ENCODE results near the gene SCD5. TPM values are rescaled to one million over a fixed set of nuclear protein-coding genes. Genes with fewer than 3 reads are reported as not detected.
A peak's percentile ranks its signal among the peaks of the same experiment; 100 is the strongest.

Gene SCD5
- total RNA-seq, 1 donor = 6.9 TPM

DNA sequence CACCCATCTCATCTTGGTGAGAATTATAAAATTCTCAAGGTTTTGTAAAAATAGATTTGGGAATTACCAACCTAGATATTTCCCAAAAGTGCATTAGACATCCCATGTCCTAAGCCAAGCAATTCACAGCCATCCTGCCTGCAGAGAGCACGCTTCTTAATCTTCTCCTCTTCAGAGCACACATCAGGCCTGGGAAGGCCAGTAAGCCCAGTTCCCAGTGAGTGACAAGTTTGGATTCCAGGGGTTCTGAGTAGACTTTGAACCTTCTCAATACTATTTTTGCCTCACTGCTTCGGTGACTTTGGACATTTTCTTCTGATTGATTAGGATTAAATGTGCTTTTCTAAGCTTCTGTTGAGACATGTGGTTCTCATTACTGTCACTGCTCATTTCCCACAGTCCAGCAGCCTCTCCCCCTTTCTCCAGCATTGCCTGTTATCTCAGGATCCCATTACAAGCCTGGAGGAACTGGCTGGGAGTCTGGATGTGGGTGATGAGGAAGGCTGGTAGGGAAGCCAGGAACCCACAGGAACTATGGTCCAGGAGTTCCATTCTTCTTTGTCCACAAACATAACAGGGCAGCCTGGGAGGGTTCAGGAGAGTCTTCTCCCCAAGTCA, 180.4 kb downstream of the SCD5 start:
- no peak overlapping the region for H3K4me3 ChIP-seq (ENCODE audit: low read depth, low read length)
- DNase-seq (ENCODE audit: low read depth) = peak; percentile 26
- TF ChIP-seq, protein P1, sequence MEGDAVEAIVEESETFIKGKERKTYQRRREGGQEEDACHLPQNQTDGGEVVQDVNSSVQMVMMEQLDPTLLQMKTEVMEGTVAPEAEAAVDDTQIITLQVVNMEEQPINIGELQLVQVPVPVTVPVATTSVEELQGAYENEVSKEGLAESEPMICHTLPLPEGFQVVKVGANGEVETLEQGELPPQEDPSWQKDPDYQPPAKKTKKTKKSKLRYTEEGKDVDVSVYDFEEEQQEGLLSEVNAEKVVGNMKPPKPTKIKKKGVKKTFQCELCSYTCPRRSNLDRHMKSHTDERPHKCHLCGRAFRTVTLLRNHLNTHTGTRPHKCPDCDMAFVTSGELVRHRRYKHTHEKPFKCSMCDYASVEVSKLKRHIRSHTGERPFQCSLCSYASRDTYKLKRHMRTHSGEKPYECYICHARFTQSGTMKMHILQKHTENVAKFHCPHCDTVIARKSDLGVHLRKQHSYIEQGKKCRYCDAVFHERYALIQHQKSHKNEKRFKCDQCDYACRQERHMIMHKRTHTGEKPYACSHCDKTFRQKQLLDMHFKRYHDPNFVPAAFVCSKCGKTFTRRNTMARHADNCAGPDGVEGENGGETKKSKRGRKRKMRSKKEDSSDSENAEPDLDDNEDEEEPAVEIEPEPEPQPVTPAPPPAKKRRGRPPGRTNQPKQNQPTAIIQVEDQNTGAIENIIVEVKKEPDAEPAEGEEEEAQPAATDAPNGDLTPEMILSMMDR (IDR thresholded peaks at IDR 0.05; ENCODE audit: insufficient read depth, low read depth, low read length) = no peak

DNA sequence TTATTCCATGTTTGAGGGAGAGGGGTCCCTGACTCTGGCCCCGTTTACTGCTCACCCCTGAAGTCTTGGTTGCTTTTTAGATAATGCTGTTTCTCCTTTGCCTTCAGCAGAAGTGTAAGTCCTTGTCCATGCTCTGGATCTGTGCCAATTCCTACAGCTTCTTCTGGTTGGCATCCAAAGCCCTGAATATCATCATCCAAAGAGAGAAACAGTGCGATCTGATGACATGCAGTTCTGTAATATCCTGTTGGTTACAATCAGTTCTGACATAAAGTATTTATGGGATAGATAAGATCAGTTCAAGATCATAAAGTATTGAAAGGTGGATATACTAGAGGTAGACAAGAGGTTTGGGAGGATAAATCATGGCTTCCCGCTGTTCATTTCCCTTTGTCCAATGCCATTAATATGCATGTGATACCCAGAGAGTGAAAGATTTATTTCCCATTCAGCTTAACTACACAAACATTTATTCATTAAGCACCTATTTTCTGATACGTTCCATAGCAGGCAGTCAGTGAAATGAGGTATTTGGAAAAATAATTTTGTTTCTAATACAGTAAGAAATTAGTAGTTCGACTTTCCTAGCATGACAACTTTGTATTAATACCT, 183.7 kb downstream of the SCD5 start:
- no peak for DNase-seq (ENCODE audit: low read depth)
- TF ChIP-seq, protein P1 (IDR thresholded peaks at IDR 0.05; ENCODE audit: insufficient read depth, low read depth, low read length) = no peak

GRCh38 chr4:82613121-82613520, 185.5 kb downstream of the SCD5 start:
- TF ChIP-seq, protein P1 (IDR thresholded peaks at IDR 0.05; ENCODE audit: insufficient read depth, low read depth, low read length) = no peak
- H3K4me3 ChIP-seq (ENCODE audit: low read depth, low read length) = no peak overlapping the region
- DNase-seq (ENCODE audit: low read depth) = no peak

More for the DNA sequence above, 183.7 kb downstream of the SCD5 start:
- no peak overlapping the region for H3K4me3 ChIP-seq (ENCODE audit: low read depth, low read length)

- DNase-seq (ENCODE audit: low read depth) = no peak
- TF ChIP-seq, protein P1 (IDR thresholded peaks at IDR 0.05; ENCODE audit: insufficient read depth, low read depth, low read length) = no peak
- H3K4me3 ChIP-seq (ENCODE audit: low read depth, low read length) = no peak overlapping the region
These were observed 186.6 kb downstream of the SCD5 start for GRCh38 chr4:82611982-82612381.

DNA sequence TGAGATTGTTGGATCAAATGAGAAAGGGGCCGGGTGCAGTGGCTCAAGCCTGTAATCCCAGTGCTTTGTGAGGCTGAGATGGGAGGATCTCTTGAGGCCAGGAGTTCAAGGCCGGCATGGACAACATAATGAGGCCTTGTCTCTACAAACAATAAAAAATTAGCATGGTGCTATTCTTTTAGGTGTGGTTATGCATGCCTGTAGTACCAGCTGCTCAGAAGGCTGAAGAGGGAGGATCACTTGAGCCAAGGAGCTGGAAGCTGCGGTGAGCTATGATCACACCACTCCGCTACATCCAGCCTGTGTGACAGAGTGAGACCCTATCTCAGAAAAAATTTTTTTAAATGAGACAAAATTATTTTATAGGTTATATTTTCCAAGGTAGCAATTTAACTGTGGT, 187.1 kb downstream of the SCD5 start:
- DNase-seq (ENCODE audit: low read depth) = no peak
- H3K4me3 ChIP-seq (ENCODE audit: low read depth, low read length) = no peak overlapping the region

GRCh38 chr4:82610041-82610440, 188.6 kb downstream of the SCD5 start:
- TF ChIP-seq, protein P1 (IDR thresholded peaks at IDR 0.05; ENCODE audit: insufficient read depth, low read depth, low read length) = no peak
- H3K4me3 ChIP-seq (ENCODE audit: low read depth, low read length) = no peak overlapping the region
- DNase-seq (ENCODE audit: low read depth) = no peak

More for the DNA sequence above, 187.1 kb downstream of the SCD5 start:
- TF ChIP-seq, protein P1 (IDR thresholded peaks at IDR 0.05; ENCODE audit: insufficient read depth, low read depth, low read length) = no peak

All from fibroblast of villous mesenchyme (primary cell).